Globus pallidus (tissue), 1 donor: ENCODE measurements around the gene RGPD6.
"Not testable (repeated sequence)": the region's sequence is repeated elsewhere in the genome, so short reads cannot be mapped to it uniquely, and the experiment has no call there.

Experiments used
- DNase-seq: peaks from one replicate; pipeline ENCODE4 v3.0.0-alpha.2; 2015; ENCODE audit warnings: low spot score

The RGPD6 gene

DNA sequence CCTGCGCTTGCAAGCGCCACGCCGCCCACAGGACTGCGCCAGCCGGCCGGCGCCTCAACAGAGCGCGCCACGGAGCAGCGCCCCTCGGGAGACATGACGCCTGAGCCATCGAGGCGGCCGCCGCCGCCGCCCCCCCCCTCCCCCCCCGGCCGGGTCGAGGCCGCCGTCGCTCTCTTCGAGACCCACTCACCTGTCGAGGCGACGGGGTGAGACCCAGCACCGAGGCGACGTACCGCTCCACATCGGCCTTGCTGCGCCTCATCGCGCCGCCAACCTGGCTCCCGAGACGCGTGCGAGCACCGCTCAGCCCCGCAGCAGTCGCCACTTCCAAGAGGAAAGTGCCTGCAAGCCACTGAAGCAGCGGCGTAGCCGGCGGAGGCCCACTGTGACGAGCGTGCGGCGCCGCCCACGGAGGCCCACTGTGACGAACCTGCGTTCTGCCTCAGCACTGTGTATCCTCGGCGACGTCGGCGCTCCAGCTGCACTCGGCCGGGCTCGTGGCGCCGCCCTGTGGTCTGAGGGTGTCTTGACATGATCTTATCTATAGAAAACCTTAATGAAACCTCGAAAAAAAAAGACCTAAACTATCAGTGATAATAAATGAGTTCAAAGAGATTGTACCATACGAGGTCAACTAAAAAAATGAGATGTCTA, at the start of gene RGPD6:
Gene RGPD6, minus strand, starts transcription at position 460 of the 654 bp plus-strand sequence. Its CDS starts 198 bp downstream, at position 262.
- not testable (repeated sequence) for DNase-seq

DNA sequence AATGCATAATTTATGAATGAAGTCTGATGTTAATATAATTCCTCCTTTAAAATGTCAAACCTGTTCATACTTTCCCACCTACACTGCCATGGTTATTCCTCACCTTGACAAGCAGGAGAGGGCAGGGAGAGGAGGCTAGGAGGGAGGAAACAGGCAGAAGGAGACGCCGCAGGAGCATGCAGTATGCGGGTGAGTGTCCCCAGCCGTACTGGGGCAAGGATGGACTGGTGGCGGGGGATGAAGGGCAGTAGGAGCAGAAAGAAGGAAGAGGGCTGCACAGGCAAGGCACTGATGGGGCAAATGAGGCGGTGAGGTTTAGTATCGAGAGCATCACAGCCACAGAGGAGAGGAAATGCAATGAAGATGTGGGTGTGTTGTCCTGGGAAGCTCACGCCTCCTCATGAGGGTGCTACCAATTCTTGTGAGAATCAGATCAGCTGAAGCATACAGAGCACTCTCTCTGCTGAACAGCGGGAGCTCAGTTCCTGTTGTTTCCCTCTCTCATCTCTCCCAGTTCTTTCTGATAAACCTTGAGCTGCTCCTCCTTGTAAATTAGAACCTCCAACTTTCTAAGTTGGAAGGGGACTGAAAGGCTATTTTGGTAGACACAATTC, 42.4 kb upstream of the RGPD6 start:
- not testable (repeated sequence) for DNase-seq

- not testable (repeated sequence) for DNase-seq
Measured at GRCh38 chr2:110613927-110614326, 36.9 kb upstream of the RGPD6 start.

DNA sequence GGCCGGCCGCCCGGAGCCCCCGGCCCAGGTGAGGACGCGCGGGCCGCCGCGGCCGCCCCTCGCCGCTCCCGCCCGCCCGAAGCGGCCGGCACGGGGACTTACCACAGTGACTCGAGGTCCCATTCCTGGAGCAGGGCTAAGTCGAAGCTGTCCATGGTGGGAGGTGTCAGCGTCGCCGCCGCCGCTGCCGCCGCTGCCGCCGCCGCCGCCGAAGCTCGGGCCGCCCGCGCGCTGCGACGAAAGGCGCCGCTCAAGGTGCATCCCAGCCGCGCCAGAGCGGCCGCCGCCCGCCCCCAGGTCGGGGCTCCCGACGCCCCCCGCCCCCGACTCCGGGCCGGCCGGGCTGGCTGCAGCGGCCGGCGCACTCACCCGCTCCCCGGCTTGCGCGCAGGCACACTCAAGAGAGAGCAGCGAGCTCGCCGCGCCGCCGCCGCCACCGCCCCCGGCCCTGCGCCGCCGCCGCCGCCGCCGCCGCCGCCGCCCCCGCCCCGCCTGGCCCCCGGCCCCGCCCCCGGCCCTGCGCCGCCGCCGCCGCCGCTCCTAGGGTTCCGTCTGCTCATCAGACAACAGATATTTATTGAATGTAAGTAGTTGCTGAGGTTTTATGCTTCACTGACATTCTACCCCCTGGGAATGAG, 33.7 kb upstream of the RGPD6 start:
- not testable (repeated sequence) for DNase-seq

DNA sequence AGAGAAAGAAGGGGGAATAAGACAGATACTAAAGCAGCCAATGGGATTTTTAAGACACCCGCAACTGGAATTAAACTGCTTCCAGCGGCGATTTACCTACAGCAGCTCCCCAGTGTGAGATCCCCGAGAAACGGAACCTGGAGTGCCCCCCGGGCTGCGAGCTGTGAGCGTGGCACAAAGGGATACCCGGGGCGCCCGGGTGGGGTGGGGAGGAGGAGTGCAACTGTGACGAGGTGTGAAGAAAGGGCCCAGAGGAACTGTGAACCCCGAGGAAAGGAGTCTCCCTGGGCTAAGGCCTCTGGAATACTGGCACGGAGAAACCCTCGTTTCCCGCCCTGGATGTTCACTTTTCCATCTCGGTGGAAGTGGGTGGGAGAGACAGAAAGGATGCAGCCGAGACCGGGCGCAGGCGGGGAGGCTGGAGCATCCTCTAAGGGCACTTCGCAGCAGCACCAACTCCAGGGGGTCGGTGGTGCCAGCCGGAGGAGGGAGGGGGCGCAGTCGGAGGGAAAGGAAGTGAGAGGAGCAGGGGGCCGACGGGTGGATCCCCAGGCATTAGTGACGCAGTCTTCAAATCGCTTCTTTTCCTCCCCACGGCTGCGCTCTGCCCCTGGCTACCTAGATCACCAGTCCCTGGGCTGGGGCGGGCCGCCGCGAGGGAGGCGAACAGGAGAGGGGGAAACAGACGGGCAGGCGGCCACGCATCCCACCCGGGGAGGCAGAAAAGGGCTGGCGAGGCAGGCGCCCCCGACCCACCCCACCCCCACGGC, 33.0 kb upstream of the RGPD6 start:
- not testable (repeated sequence) for DNase-seq

GRCh38 chr2:110608788-110609502, 31.9 kb upstream of the RGPD6 start:
- not testable (repeated sequence) for DNase-seq

DNA sequence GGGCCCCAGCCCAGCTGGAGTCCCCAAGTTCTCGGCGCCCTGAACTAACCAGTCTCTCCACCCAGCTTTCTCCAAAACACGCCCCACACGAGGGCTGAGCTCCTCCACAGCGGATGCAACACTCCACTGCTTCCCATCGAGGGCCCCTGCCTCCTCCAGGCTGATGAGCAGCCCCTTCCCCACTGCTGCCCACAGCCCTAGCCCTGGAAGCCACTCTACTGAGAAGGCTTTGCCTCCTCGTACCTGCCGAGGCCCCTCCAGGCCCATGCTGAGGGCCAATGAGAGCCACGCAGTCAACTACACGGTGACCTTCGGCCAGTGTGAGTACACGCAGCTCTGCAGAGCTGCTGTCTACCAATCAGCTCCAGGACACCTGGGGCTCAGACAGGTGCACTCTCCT, 28.0 kb upstream of the RGPD6 start:
- DNase-seq: not testable (repeated sequence)

GRCh38 chr2:110603917-110604591, 27.0 kb upstream of the RGPD6 start:
- not testable (repeated sequence) for DNase-seq

DNA sequence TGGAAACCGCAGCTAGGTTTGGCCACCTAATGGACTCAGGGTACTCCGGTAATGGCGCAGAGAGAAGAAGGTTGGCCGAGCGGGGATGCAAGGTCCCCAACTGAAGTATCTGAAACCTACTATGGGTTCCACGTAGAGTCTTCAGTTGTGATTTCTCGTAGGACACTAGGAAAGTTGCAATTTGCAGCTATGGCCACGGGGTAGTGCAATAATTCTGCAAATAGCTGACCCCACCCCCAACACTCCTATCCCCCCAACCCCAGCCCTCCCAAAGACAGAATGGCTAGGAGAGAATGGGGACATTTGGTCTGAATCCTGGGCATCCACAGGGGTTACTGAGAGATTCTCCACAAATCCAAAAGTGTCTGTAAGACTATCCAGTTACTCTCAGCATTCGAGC, 25.1 kb upstream of the RGPD6 start:
- not testable (repeated sequence) for DNase-seq

- not testable (repeated sequence) for DNase-seq
Measured at GRCh38 chr2:110591973-110592372, 15.0 kb upstream of the RGPD6 start.

- DNase-seq: not testable (repeated sequence)
Measured at GRCh38 chr2:110589677-110590330, 12.8 kb upstream of the RGPD6 start.

DNA sequence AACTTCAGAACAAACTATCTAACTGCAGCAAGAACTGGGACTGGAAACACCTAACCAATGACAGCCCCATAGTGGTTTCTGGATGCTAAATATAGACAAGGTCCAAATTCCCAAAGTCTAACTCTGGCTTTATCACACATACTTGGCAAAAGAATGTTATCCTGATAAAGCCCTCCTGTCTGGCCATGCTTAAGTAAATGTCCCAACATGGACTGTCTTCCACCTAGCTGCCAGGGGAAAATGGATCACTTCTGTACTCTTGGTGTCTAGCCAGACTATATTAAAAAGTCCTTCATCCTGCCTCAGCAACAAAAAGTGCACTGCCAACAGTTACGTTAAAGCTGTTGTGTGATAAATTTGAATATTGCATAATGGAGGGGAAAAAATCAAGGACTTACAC, 11.5 kb upstream of the RGPD6 start:
- not testable (repeated sequence) for DNase-seq

GRCh38 chr2:110579216-110579965, 2.4 kb upstream of the RGPD6 start:
- DNase-seq: not testable (repeated sequence)

DNA sequence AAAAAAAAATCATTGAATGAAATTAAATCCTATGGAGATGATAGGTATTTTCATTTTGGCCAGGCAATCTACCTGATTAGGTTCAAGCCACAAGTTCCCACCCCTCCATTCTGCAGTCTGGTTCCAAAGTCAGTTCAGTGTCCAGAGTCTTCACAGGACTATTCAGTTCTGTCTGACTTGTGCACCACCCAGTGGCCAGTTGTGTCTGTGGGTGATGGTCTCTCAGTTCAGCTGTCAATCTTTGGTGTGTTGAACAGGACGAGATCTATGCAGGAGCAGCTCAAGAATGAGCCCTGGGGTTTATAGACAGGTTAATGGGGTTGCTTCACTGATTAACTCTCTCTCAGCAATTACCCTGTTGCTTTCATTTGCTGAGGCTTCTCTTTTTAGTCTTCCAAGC, 1.4 kb upstream of the RGPD6 start:
- DNase-seq: not testable (repeated sequence)

DNA sequence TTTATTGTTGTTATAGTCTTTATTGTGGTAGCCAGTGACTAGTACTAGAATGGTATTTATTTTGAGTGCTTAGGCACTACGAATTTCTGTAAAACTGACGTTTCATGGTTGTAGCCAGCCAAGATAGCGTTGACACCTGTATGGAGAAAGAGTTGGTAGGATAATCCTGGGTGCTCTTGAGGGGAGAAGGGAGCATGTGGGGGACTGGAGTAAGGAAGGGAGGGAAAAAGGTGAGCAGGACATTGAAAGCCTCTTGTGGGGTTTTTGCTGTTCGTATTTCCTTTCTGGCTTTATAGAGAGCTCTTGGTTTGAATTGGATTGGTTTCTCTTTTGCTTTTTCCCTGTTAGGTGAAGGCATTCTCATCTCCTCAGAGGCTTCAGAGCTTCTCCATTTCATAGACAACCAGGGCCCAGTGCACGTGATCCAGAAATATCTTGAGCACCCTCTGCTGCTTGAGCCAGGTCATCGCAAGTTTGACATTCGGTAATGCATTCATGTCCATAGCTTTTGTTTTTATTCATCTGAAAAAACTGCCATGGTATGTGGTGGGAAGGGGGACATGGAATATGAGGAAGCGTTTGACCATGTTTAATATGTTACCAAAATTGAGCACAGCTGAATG, 77.2 kb downstream of the RGPD6 start:
- DNase-seq: not testable (repeated sequence)

- not testable (repeated sequence) for DNase-seq
Measured at GRCh38 chr2:110496027-110496426, 81.0 kb downstream of the RGPD6 start.

- DNase-seq: not testable (repeated sequence)
Measured at GRCh38 chr2:110494488-110494887, 82.5 kb downstream of the RGPD6 start.

DNA sequence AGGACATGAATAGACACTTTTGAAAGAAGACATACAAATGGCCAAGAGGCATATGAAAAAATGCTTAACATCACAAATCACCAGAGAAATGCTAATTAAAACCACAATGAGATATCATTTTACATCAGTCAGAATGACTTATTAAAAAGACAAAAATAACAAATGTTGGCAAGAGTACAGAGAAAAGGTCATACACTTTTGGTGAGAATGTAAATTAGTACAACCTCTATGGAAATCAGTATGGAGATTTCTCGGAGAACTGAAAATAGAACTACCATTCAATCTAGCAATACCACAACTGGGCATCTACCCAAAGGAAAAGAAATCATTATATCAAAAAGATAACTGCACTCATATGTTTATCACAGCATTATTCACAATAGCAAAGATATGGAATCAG, 88.0 kb downstream of the RGPD6 start:
- DNase-seq: not testable (repeated sequence)

GRCh38 chr2:110482697-110483096, 94.3 kb downstream of the RGPD6 start:
- DNase-seq: not testable (repeated sequence)
